HEK293 (cell line): ENCODE data around the gene EFNA2.

Experiments
- CTCF ChIA-PET: fragments of 350-600 bp; formaldehyde crosslinking; extraction: SDS; loops from one replicate; lab custom pipeline; 2021; ENCODE audit warnings: antibody characterized with exemption; lab: Yijun Ruan, JAX
- POLR2A ChIA-PET: fragments of 300-600 bp; formaldehyde crosslinking; extraction: SDS; loops from one replicate; lab custom pipeline; 2020; ENCODE audit warnings: antibody characterized with exemption, inconsistent platforms; lab: Yijun Ruan, JAX
- H3K27ac ChIP-seq: fragments of 200-500 bp; sonication (Bioruptor generic); 2 replicates; pipeline ENCODE4 v1.5.1; 2014; ENCODE audit warnings: low read depth, low read length, control low read depth, inconsistent platforms; ENCODE audit errors: extremely low read depth
- H3K36me3 ChIP-seq, 2 experiments: fragments of 200-500 bp in 1 of 2; sonication (Bioruptor generic) in 1 of 2; 1 replicate in 1 of 2; 2 replicates in 1 of 2; pipeline ENCODE4 v1.5.1; 2014 to 2017; ENCODE audit warnings: inconsistent platforms in 2 of 2, low read length in 2 of 2; ENCODE audit not compliant: control insufficient read depth in 2 of 2, insufficient read depth in 1 of 2
- H3K4me1 ChIP-seq: fragments of 200-500 bp; sonication (Bioruptor generic); 2 replicates; pipeline ENCODE4 v1.5.1; 2014; ENCODE audit warnings: mild to moderate bottlenecking, low read length, inconsistent platforms; ENCODE audit not compliant: control insufficient read depth, insufficient read depth
- H3K4me3 ChIP-seq: 2 replicates; pipeline ENCODE4 v1.5.1; 2011; ENCODE audit warnings: low read depth, mild to moderate bottlenecking, control low read depth, low read length, moderate library complexity
- H3K9me3 ChIP-seq: fragments of 200-500 bp; sonication (Bioruptor generic); 2 replicates; pipeline ENCODE4 v1.5.1; 2014; ENCODE audit warnings: low read depth, low read length, inconsistent platforms; ENCODE audit not compliant: control insufficient read depth, insufficient read depth
- GLIS1 ChIP-seq: fragments of 450-650 bp; formaldehyde crosslinking; IDR thresholded peaks from 2 replicates; pipeline ENCODE4 v1.5.1; 2016; ENCODE audit warnings: missing biosample characterization, missing genetic modification characterization
- KLF1 ChIP-seq: fragments of 450-650 bp; formaldehyde crosslinking; IDR thresholded peaks from 2 replicates; pipeline ENCODE4 v1.5.1; 2016; ENCODE audit warnings: missing biosample characterization, missing genetic modification characterization
- KLF17 ChIP-seq: fragments of 450-650 bp; formaldehyde crosslinking; IDR thresholded peaks from 2 replicates; pipeline ENCODE4 v1.5.1; 2016; ENCODE audit warnings: missing biosample characterization, missing genetic modification characterization
- KLF8 ChIP-seq: fragments of 450-650 bp; formaldehyde crosslinking; IDR thresholded peaks from 2 replicates; pipeline ENCODE4 v1.5.1; 2016; ENCODE audit warnings: missing biosample characterization, missing genetic modification characterization
- SP2 ChIP-seq: fragments of 450-650 bp; formaldehyde crosslinking; IDR thresholded peaks from 2 replicates; pipeline ENCODE4 v1.5.1; 2016; ENCODE audit warnings: missing biosample characterization, missing genetic modification characterization
- SP3 ChIP-seq: fragments of 450-650 bp; formaldehyde crosslinking; IDR thresholded peaks from 2 replicates; pipeline ENCODE4 v1.5.1; 2016; ENCODE audit warnings: missing biosample characterization, missing genetic modification characterization
- ZFHX2 ChIP-seq: fragments of 450-650 bp; formaldehyde crosslinking; conservative IDR thresholded peaks from 2 replicates; pipeline ENCODE4 v1.5.1; 2016; ENCODE audit warnings: missing biosample characterization, missing genetic modification characterization
- ZIC2 ChIP-seq: fragments of 450-650 bp; formaldehyde crosslinking; IDR thresholded peaks from 2 replicates; pipeline ENCODE4 v1.5.1; 2016; ENCODE audit warnings: missing biosample characterization, missing genetic modification characterization
- ZNF112 ChIP-seq: fragments of 450-650 bp; formaldehyde crosslinking; IDR thresholded peaks from 2 replicates; pipeline ENCODE4 v1.5.0; 2017; ENCODE audit warnings: missing biosample characterization, missing genetic modification characterization
- ZNF292 ChIP-seq: fragments of 450-650 bp; formaldehyde crosslinking; IDR thresholded peaks from 2 replicates; pipeline ENCODE4 v1.5.1; 2016; ENCODE audit warnings: low read depth, missing biosample characterization, missing genetic modification characterization, borderline replicate concordance
- ZNF341 ChIP-seq: fragments of 450-650 bp; formaldehyde crosslinking; IDR thresholded peaks from 2 replicates; pipeline ENCODE4; 2016; ENCODE audit warnings: low read depth, missing biosample characterization, missing genetic modification characterization
- ZNF362 ChIP-seq: fragments of 450-650 bp; formaldehyde crosslinking; IDR thresholded peaks from 2 replicates; pipeline ENCODE4 v1.5.1; 2016; ENCODE audit warnings: missing biosample characterization, missing genetic modification characterization
- ZNF426 ChIP-seq: fragments of 450-650 bp; formaldehyde crosslinking; IDR thresholded peaks from 2 replicates; pipeline ENCODE4 v1.5.1; 2017; ENCODE audit warnings: missing biosample characterization, missing genetic modification characterization, mild to moderate bottlenecking, inconsistent platforms, moderate library complexity
- ZNF433 ChIP-seq: fragments of 450-650 bp; formaldehyde crosslinking; IDR thresholded peaks from 2 replicates; pipeline ENCODE4 v1.5.1; 2016; ENCODE audit warnings: missing biosample characterization, missing genetic modification characterization, low read depth
- ZNF544 ChIP-seq: fragments of 450-650 bp; formaldehyde crosslinking; IDR thresholded peaks from 2 replicates; pipeline ENCODE4 v1.5.0; 2017; ENCODE audit warnings: missing biosample characterization, missing genetic modification characterization
- ZNF558 ChIP-seq: fragments of 450-650 bp; formaldehyde crosslinking; IDR thresholded peaks from 2 replicates; pipeline ENCODE4 v1.5.1; 2016; ENCODE audit warnings: missing biosample characterization, missing genetic modification characterization
- ZNF623 ChIP-seq: fragments of 450-650 bp; formaldehyde crosslinking; IDR thresholded peaks from 2 replicates; pipeline ENCODE4 v1.5.1; 2016; ENCODE audit warnings: missing biosample characterization, missing genetic modification characterization
- ZNF677 ChIP-seq: fragments of 450-650 bp; IDR thresholded peaks from 2 replicates; pipeline ENCODE4 v1.5.0; 2018; ENCODE audit warnings: missing biosample characterization, mild to moderate bottlenecking, missing genetic modification characterization, moderate library complexity
- ZNF701 ChIP-seq: fragments of 450-650 bp; formaldehyde crosslinking; IDR thresholded peaks from 2 replicates; pipeline ENCODE4 v1.5.1; 2016; ENCODE audit warnings: missing biosample characterization, missing genetic modification characterization
- ZSCAN4 ChIP-seq: fragments of 450-650 bp; formaldehyde crosslinking; IDR thresholded peaks from 2 replicates; pipeline ENCODE4 v1.5.1; 2017; ENCODE audit warnings: missing biosample characterization, missing genetic modification characterization
- TF ChIP-seq, protein P1 (sequence below): fragments of 450-650 bp; formaldehyde crosslinking; IDR thresholded peaks from 2 replicates; pipeline ENCODE4 v1.5.1; 2016; ENCODE audit warnings: missing biosample characterization, missing genetic modification characterization
- TF ChIP-seq, protein P2 (sequence below): fragments of 450-650 bp; formaldehyde crosslinking; IDR thresholded peaks from 2 replicates; pipeline ENCODE4 v1.5.1; 2016; ENCODE audit warnings: missing biosample characterization, missing genetic modification characterization

The EFNA2 gene

DNA sequence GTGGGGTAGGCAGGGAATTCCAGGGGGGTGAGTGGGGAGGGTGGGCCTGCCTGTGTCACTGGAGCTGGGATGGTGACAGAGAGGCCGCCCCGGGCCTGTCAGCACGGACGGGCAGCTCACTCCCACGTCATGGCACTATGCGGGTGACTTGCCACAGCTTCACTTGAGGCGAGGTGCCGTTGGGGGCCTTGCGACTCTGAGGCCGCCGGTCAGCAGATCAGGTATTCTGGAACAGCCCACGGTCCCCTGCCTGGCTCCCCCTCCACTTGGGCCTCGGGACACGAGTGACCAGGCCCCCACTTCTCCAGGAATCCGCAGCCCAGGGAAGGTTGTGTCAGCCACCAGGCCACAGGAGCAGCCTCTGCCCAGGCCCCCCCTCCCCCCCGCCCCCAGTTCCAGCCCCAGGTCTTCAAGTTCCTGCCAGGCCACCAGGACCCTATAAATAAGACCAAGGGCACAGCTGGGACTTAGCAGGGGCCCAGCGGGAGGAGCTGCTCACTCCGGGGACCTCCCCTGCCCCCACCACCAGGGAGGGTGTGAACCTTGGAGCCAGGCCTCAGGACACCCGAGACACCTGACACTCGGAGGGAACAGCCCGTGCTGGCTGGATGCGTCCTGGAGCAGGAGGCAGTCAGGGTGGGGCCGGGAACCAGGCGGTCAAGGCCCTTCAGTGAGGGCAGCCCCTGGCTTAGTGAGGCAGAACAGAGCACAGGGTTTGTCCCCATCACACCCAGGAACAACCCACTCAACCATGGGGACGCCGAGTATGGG, 40.0 kb upstream of the EFNA2 start:
- POLR2A ChIA-PET: interaction anchor here (2.8 to 7.7 kb wide), 3 partner anchors 15 to 24 kb away, joined by 29 to 231 read pairs (median 128); partner anchors contain the start of gene CIRBP

More for the DNA sequence above, 40.0 kb upstream of the EFNA2 start:
- Histone ChIP-seq H3K27ac (no peak overlapping the region), H3K4me3 (no peak overlapping the region), H3K36me3 (peaks cover 0 to 11% of the 10 kb centered on the region in 2 experiments; a peak in 1 of 3 replicates), H3K4me1 (peaks cover 8% of the 10 kb centered on the region), H3K9me3 (no peaks in the 10 kb centered on the region)
- TF ChIP-seq ZNF544 (no peak), ZSCAN4 (tag by site-specific recombination) (no peak), ZNF433 (tag by site-specific recombination) (no peak), ZNF677 (tag by site-specific recombination) (no peak), ZIC2 (tag by site-specific recombination) (peak; percentile 49), SP2 (tag by site-specific recombination) (0 out of 2 replicates have a peak, but pooled peaks have one; percentile 14), ZNF701 (tag by site-specific recombination) (no peak), KLF8 (tag by site-specific recombination) (peak; percentile 10; the same call in 1 of the 2 replicates), ZNF558 (no peak), GLIS1 (tag by site-specific recombination) (peak; percentile 37; the same call in 1 of the 2 replicates), ZNF426 (no peak), ZNF623 (tag by site-specific recombination) (no peak), ZNF341 (peak; percentile 41; the same call in 1 of the 2 replicates), KLF17 (tag by site-specific recombination) (peak; percentile 25; the same call in 1 of the 2 replicates), ZFHX2 (tag by site-specific recombination) (peak; percentile 5), ZNF112 (tag by site-specific recombination) (no peak), ZNF292 (tag by site-specific recombination) (no peak), SP3 (no peak), KLF1 (tag by site-specific recombination) (peak; percentile 85), ZNF362 (tag by site-specific recombination) (no peak)
- TF ChIP-seq, protein P1, sequence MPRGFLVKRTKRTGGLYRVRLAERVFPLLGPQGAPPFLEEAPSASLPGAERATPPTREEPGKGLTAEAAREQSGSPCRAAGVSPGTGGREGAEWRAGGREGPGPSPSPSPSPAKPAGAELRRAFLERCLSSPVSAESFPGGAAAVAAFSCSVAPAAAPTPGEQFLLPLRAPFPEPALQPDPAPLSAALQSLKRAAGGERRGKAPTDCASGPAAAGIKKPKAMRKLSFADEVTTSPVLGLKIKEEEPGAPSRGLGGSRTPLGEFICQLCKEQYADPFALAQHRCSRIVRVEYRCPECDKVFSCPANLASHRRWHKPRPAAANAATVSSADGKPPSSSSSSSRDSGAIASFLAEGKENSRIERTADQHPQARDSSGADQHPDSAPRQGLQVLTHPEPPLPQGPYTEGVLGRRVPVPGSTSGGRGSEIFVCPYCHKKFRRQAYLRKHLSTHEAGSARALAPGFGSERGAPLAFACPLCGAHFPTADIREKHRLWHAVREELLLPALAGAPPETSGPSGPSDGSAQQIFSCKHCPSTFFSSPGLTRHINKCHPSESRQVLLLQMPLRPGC (tag by site-specific recombination): no peak
- TF ChIP-seq, protein P2, sequence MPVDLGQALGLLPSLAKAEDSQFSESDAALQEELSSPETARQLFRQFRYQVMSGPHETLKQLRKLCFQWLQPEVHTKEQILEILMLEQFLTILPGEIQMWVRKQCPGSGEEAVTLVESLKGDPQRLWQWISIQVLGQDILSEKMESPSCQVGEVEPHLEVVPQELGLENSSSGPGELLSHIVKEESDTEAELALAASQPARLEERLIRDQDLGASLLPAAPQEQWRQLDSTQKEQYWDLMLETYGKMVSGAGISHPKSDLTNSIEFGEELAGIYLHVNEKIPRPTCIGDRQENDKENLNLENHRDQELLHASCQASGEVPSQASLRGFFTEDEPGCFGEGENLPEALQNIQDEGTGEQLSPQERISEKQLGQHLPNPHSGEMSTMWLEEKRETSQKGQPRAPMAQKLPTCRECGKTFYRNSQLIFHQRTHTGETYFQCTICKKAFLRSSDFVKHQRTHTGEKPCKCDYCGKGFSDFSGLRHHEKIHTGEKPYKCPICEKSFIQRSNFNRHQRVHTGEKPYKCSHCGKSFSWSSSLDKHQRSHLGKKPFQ (tag by site-specific recombination): peak; percentile 81
- TF ChIP-seq, all 188 proteins: peak for 9
- CTCF ChIA-PET: interaction anchor here (0.6 to 5.5 kb wide), 4 partner anchors 19 to 239 kb away, joined by 3 to 299 read pairs (median 3); partner anchors contain the start of gene CIRBP
